Natural killer cell treated with Interleukin-12 subunit alpha and Interleukin-12 subunit beta and Interleukin-15 and Interleukin-18, amount 100 ng/mL, for 72 hours (primary cell): ENCODE measurements around the gene NUDT21. TPM values are rescaled to one million over a fixed set of nuclear protein-coding genes. Genes with fewer than 3 reads are reported as not detected.
A peak's percentile ranks its signal among the peaks of the same experiment; 100 is the strongest.

ENCODE experiments used
- ATAC-seq, 2 donors: fragments of 150-1000 bp; cut with Tn5 transposase in 1 of 2; sonication (Bioruptor Pico), chemical (Tn5 transposase) in 1 of 2; 2 replicates each; pipeline ENCODE4 v1.10.0; 2021
- DNase-seq: peaks from one replicate; pipeline ENCODE4 v3.0.0; 2022; ENCODE audit warnings: low spot score
- H3K27ac Mint-ChIP-seq, 2 donors: 1 replicate in 1 of 2; 2 replicates in 1 of 2; pipeline ENCODE4 v1.8.0; 2022; ENCODE audit warnings: mixed read lengths in 2 of 2, mild to moderate bottlenecking in 1 of 2, moderate library complexity in 1 of 2
- H3K27me3 Mint-ChIP-seq, 2 donors: 1 replicate in 1 of 2; 2 replicates in 1 of 2; pipeline ENCODE4 v1.8.0; 2022; ENCODE audit warnings: mixed read lengths in 2 of 2
- H3K36me3 Mint-ChIP-seq: one replicate; pipeline ENCODE4 v1.8.0; 2022; ENCODE audit warnings: mixed read lengths
- H3K4me1 Mint-ChIP-seq, 2 donors: 1 replicate in 1 of 2; 2 replicates in 1 of 2; pipeline ENCODE4 v1.8.0; 2022; ENCODE audit warnings: low read depth in 2 of 2, mixed read lengths in 2 of 2, mild to moderate bottlenecking in 1 of 2
- H3K4me3 Mint-ChIP-seq: one replicate; pipeline ENCODE4 v1.8.0; 2022; ENCODE audit warnings: mixed read lengths
- H3K9me3 Mint-ChIP-seq: 2 replicates; pipeline ENCODE4 v1.8.0; 2022; ENCODE audit warnings: mixed read lengths
- total RNA-seq, 2 donors: library from RNA; stranded (reverse); gene quantifications; one replicate each; pipeline ENCODE4 v1.2.3, GENCODE V29; 2022

The NUDT21 gene
- total RNA-seq, 2 donors from 2014 or later: 170 to 176 TPM

DNA sequence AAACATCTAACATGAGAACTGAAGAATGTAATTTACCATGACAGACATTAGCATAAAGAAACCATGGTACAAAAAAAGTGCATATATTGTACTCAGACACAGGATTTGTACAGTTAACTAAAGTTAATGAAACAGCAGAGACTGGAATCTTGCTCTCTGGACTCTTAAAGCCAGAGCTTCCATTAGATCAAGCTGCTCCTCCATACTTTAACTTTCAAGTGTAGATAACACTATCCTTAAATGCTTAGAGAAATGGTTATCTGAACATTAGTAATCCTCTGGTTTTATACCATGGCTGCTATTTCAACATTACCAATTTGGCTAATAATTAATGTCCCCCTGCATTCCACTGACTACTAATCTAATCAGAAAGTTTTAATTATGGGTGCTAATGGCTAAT is 3.1 kb downstream of the NUDT21 start:
- H3K36me3 Mint-ChIP-seq: peaks cover 22% of the 10 kb centered on the region
- peak overlapping the region; percentile 92 for H3K4me3 Mint-ChIP-seq
- H3K27ac Mint-ChIP-seq: peak overlapping the region; percentile 11 to 68
- DNase-seq (no peak), ATAC-seq (no peak)
- H3K4me1 Mint-ChIP-seq: peaks cover 28 to 53% of the 10 kb centered on the region in 2 donors
- no peaks in the 10 kb centered on the region for H3K27me3 Mint-ChIP-seq
- no peaks in the 10 kb centered on the region for H3K9me3 Mint-ChIP-seq

DNA sequence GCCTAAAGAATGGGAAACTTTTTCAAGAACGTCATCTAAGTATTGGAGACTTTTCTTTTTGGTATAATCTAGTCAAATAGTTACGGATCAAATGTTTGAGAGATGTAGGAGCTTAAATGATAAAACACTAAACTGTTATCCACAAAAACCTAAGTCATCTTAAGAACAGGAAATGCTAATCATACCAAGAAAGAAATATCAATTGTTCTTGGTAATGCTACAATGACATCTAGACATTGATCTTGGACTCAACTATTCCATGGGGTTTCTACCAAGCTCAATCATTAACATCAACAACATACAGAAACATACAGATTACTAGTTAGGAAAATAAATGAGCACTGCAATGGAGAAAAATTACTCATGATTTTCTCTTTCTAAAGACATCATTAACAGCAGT is 3.8 kb downstream of the NUDT21 start:
- Mint-ChIP-seq H3K27me3 (no peaks in the 10 kb centered on the region), H3K36me3 (peaks cover 29% of the 10 kb centered on the region)

DNA sequence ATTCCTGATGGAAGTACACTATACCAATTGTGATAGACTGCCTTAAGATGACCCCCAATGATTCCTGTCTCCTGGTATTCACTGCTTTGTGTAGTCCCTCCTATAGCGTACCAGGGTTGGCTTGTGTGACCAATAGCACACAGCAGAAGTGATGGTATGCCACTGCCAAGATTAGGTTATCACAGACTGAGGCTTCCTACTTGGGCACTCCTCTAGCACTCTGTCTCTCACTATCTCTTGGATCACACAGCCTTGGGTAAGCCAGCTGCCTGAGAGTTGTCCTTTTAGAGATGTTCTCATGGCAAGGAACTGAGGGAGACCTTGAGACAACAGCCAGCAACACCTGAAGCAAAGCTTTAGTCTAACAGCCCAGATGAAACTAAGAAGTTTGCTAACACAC is 13.1 kb downstream of the NUDT21 start:
- Mint-ChIP-seq H3K27me3 (no peaks in the 10 kb centered on the region), H3K4me1 (peaks cover 4 to 9% of the 10 kb centered on the region in 2 donors), H3K27ac (no peak overlapping the region), H3K36me3 (peaks cover 45% of the 10 kb centered on the region), H3K9me3 (no peaks in the 10 kb centered on the region), H3K4me3 (no peak overlapping the region)
- no peak for ATAC-seq
- no peak for DNase-seq

More for the DNA sequence above, 3.8 kb downstream of the NUDT21 start:
- Mint-ChIP-seq H3K4me3 (peak overlapping the region; percentile 92), H3K4me1 (peaks cover 28 to 47% of the 10 kb centered on the region in 2 donors), H3K9me3 (no peaks in the 10 kb centered on the region), H3K27ac (peak overlapping the region; percentile 11 to 68)
- ATAC-seq: no peak
- DNase-seq: no peak

DNA sequence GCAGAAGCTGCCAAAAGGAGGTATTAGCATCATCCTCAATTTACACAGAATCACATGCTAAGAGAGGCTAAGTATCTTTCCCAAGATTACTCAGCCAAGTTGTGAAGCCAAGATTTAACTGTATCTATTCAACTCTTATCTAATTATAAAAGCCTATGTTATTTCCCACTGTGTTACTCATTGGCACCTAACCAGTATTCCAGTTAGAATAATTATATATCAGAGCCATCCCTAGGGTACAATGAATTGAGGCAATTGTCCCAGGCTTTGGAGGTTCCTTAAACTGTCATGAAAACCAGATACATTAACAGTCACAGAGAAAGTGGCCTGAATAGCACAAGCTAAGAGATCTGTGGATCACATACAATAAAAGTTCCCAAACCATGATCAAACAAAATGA is 14.9 kb downstream of the NUDT21 start:
- H3K4me3 Mint-ChIP-seq: no peak overlapping the region

DNA sequence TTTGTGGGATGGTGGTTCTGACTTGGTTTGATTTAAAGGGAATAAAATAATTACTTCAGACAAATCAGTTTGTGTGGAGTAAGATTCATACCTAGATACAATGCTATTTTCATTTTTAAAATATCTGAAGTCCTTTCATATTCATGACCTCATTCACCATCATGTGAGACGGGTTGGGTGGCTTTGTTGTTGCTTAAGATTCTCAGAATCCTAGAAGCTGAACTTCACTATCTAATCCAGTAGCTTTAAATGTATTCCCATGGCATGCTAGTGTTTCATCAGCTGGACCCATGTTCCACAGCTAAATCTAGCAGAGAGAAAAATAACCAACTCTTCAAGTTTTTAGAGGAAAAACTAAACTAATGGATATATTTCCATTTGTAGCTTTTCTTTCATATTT is 23.0 kb downstream of the NUDT21 start:
- peaks cover 15% of the 10 kb centered on the region for H3K36me3 Mint-ChIP-seq
- H3K4me3 Mint-ChIP-seq: no peak overlapping the region
- no peaks in the 10 kb centered on the region for H3K9me3 Mint-ChIP-seq
- H3K27ac Mint-ChIP-seq: no peak overlapping the region
- no peak for DNase-seq
- ATAC-seq: no peak
- no peaks in the 10 kb centered on the region for H3K27me3 Mint-ChIP-seq
- H3K4me1 Mint-ChIP-seq: peaks cover 15 to 23% of the 10 kb centered on the region in 2 donors

More for the DNA sequence above, 14.9 kb downstream of the NUDT21 start:
- DNase-seq (no peak), ATAC-seq (no peak)
- no peaks in the 10 kb centered on the region for H3K9me3 Mint-ChIP-seq
- H3K27me3 Mint-ChIP-seq: no peaks in the 10 kb centered on the region
- H3K36me3 Mint-ChIP-seq: peaks cover 38% of the 10 kb centered on the region
- H3K27ac Mint-ChIP-seq: no peak overlapping the region
- H3K4me1 Mint-ChIP-seq: peaks cover 0 to 5% of the 10 kb centered on the region in 2 donors

DNA sequence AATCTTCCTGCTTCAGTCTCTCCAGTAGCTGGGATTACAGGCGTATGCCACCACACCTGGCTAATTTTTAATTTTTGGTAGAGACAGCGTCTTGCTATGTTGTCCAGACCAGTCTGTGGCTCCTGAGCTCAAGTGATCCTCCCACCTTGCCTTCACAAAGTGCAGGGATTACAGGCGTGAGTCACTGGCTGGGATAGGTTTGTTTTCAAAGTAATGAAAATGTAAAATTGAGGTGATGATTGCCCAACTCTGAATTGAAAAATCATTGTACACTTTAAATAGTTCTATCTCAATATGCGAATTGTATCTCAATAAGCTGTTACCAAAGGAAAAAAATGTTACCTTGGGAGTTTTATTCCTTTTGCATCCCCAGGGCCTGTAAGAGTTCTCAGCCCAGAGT is 24.5 kb downstream of the NUDT21 start:
- H3K36me3 Mint-ChIP-seq: peaks cover 8% of the 10 kb centered on the region
- peak overlapping the region; percentile 48 to 57 for H3K27ac Mint-ChIP-seq
- DNase-seq (no peak), ATAC-seq (no peak)
- H3K9me3 Mint-ChIP-seq: no peaks in the 10 kb centered on the region
- peak overlapping the region; percentile 84 for H3K4me3 Mint-ChIP-seq
- no peaks in the 10 kb centered on the region for H3K27me3 Mint-ChIP-seq
- H3K4me1 Mint-ChIP-seq: peaks cover 29 to 38% of the 10 kb centered on the region in 2 donors

DNA sequence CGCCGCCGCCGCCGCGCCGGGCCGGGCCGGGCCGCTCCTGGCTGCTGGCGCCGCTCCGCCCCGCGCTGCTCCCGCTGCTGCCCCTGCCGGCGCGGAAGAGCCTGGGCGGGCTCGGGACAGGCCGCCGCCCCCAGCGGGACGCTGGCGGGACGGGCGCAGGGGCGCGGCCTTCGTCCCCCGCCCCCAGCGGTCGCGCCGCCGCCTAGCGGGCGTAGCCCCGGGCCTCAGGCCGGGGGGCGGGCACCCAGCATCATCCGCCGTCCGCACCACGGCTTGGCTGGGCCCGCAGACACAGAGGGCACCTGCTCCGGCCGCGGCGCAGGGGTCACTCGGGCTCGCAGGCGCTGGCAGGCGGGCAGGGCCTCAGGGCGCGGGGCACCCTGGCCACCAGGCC is 25.7 kb downstream of the NUDT21 start, which contains the start of gene AMFR:
Gene AMFR, minus strand, starts transcription at position 107 of the 394 bp plus-strand sequence. CDS start 218 bp downstream, outside the sequence.
- H3K4me1 Mint-ChIP-seq: peaks cover 31 to 45% of the 10 kb centered on the region in 2 donors
- H3K9me3 Mint-ChIP-seq: no peaks in the 10 kb centered on the region
- H3K4me3 Mint-ChIP-seq: peak within 1 kb of the TSS; percentile 95
- DNase-seq: peak; percentile 85
- peak within 1 kb of the TSS; percentile 60 to 93 for H3K27ac Mint-ChIP-seq
- H3K36me3 Mint-ChIP-seq: peaks cover 3% of the 10 kb centered on the region
- H3K27me3 Mint-ChIP-seq: no peaks in the 10 kb centered on the region
- peak; percentile 98 to 99 for ATAC-seq

GRCh38 chr16:56424791-56425438 is 26.2 kb downstream of the NUDT21 start:
- Mint-ChIP-seq H3K27me3 (no peaks in the 10 kb centered on the region), H3K4me1 (peaks cover 35 to 50% of the 10 kb centered on the region in 2 donors), H3K9me3 (no peaks in the 10 kb centered on the region), H3K36me3 (no peaks in the 10 kb centered on the region), H3K27ac (peak overlapping the region; percentile 60 to 93), H3K4me3 (peak overlapping the region; percentile 95)
- ATAC-seq: peak; percentile 67 to 72
- DNase-seq: peak; percentile 62

GRCh38 chr16:56424404-56424764 is 26.7 kb downstream of the NUDT21 start:
- peaks cover 35 to 50% of the 10 kb centered on the region in 2 donors for H3K4me1 Mint-ChIP-seq

DNA sequence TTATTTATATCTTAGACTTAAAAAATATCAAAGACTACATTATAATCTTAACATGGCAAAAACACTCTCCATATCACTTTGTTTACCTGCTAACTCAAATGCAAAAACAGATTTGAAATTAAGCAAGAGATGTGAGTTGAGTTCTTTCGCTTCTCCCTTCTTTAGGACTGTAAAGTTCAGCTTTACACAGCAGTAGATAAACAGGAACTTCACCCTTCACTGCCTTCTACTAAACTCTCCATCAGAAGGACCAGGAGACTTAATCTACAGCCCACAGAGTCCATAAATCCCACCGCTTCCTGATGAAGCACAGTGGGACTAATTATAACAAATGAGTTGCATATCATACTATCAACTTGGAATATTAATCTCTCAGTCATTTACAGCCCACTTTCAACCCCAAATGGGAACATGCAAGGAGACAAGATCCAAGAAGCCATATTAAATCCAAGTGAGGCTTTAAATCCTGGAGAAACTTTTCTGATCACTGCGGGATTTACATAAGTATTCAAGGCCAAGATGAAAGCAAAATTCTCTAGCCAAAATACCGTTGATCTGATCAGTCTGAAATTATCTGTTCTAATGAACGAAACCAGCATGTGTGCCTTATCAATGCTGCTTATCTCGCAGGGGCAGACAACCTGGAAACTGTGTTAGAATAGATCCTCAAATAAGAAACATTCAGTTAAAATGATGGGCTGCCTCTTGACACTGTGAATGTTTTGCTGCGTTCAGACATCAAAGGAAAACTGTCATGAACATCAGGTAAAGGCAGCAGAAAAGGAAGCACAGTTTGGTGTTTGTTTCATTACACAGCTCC is 27.3 kb downstream of the NUDT21 start:
- Mint-ChIP-seq H3K27me3 (no peaks in the 10 kb centered on the region), H3K36me3 (no peaks in the 10 kb centered on the region), H3K4me1 (peaks cover 35 to 50% of the 10 kb centered on the region in 2 donors), H3K27ac (peak overlapping the region; percentile 60 to 93), H3K9me3 (no peaks in the 10 kb centered on the region), H3K4me3 (peak overlapping the region; percentile 95)
- DNase-seq (no peak), ATAC-seq (no peak)

More at GRCh38 chr16:56424404-56424764, 26.7 kb downstream of the NUDT21 start:
- Mint-ChIP-seq H3K27ac (peak overlapping the region; percentile 60 to 93), H3K36me3 (no peaks in the 10 kb centered on the region), H3K27me3 (no peaks in the 10 kb centered on the region), H3K9me3 (no peaks in the 10 kb centered on the region), H3K4me3 (peak overlapping the region; percentile 95)
- DNase-seq (no peak), ATAC-seq (no peak)

- DNase-seq (no peak), ATAC-seq (no peak)
- no peaks in the 10 kb centered on the region for H3K9me3 Mint-ChIP-seq
- H3K27me3 Mint-ChIP-seq: no peaks in the 10 kb centered on the region
- peaks cover 35 to 46% of the 10 kb centered on the region in 2 donors for H3K4me1 Mint-ChIP-seq
- H3K36me3 Mint-ChIP-seq: no peaks in the 10 kb centered on the region
- H3K27ac Mint-ChIP-seq: peak overlapping the region in 1 of 2 donors; percentile 19
- H3K4me3 Mint-ChIP-seq: peak overlapping the region; percentile 61
Measured at GRCh38 chr16:56422896-56423441, 28.2 kb downstream of the NUDT21 start.

DNA sequence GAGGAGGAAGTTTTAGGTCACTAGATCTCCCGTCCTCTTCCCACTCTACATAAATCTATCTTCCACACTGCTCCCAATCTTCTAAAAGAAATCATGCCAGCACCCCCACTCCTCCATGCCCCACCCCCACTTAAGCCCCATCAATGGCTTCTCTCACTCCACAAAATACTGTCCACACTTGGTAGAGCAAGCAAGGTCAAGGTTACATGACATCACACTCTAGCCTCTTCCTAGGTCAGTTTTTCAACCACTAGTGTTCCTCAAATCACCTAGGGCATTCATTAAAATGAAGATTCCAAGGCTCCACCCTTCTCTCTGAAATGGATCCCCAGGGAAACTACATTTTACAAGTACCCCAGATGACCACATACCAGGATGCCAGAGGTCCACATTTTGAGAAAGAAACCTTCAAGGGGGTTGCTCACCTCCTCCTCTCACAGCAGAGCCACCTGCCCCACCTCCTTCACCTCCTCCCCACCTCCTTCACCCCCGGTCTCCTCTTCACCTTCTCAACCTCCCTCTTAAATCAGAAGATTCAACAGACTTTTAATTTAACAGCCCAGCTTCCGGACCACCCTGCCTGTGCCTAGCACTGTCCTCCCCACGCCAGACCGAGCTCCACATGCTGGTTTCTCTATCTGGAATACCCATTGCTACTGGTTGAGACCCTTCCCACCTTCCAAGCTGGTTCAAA is 29.0 kb downstream of the NUDT21 start:
- Mint-ChIP-seq H3K27ac (peak overlapping the region in 1 of 2 donors; percentile 19), H3K27me3 (no peaks in the 10 kb centered on the region), H3K4me3 (no peak overlapping the region), H3K4me1 (peaks cover 35 to 46% of the 10 kb centered on the region in 2 donors), H3K9me3 (no peaks in the 10 kb centered on the region), H3K36me3 (no peaks in the 10 kb centered on the region)
- ATAC-seq: no peak
- DNase-seq: no peak

DNA sequence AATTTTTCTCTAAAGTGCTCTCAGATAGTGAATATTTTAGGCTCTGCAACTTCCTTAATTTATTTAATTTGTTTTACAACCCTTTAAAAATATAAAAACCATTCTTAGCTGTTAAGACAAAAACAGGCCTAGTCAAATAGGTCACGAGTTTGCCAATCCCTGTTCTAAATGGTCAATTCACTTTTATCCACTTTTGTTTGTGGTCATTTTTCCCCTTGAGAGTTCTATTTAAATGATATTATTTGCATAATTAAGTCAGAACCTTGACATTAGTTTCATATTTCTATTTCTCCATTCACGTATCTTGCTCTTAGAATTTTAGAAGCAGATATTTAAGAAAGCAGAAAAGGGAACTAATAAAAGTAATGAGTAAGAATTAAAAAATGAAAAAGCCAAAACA is 29.8 kb downstream of the NUDT21 start:
- DNase-seq (no peak), ATAC-seq (no peak)
- no peaks in the 10 kb centered on the region for H3K9me3 Mint-ChIP-seq
- no peak overlapping the region for H3K4me3 Mint-ChIP-seq
- H3K4me1 Mint-ChIP-seq: peaks cover 35 to 46% of the 10 kb centered on the region in 2 donors
- H3K36me3 Mint-ChIP-seq: no peaks in the 10 kb centered on the region
- no peaks in the 10 kb centered on the region for H3K27me3 Mint-ChIP-seq
- no peak overlapping the region for H3K27ac Mint-ChIP-seq
